ENCODE measurements around the gene E2F4.
A peak's percentile ranks its signal among the peaks of the same experiment; 100 is the strongest.

The E2F4 gene

GRCh38 chr16:67191995-67192681, at the start of gene E2F4:
Gene E2F4 (plus strand): TSS chr16:67192155. CDS start chr16:67192228, 73 bp downstream.
- peak; percentile 77 for DNase-seq (ENCODE audit: low read depth)
- H3K4me3 ChIP-seq (ENCODE audit: low read depth, low read length), result peak within 1 kb of the TSS; percentile 95
- no peak for TF ChIP-seq CTCF (IDR thresholded peaks at IDR 0.05; ENCODE audit: control insufficient read depth, extremely low read depth, insufficient read depth)

- H3K4me3 ChIP-seq (ENCODE audit: low read depth, low read length), result no peak overlapping the region
- no peak for TF ChIP-seq CTCF (IDR thresholded peaks at IDR 0.05; ENCODE audit: control insufficient read depth, extremely low read depth, insufficient read depth)
- DNase-seq (ENCODE audit: low read depth), result no peak
These were observed 49.6 kb upstream of the E2F4 start for GRCh38 chr16:67142342-67142741.

- no peak for TF ChIP-seq CTCF (IDR thresholded peaks at IDR 0.05; ENCODE audit: control insufficient read depth, extremely low read depth, insufficient read depth)
- DNase-seq (ENCODE audit: low read depth), result no peak
- no peak overlapping the region for H3K4me3 ChIP-seq (ENCODE audit: low read depth, low read length)
These were observed 47.0 kb upstream of the E2F4 start for GRCh38 chr16:67144943-67145342.

- no peak for TF ChIP-seq CTCF (IDR thresholded peaks at IDR 0.05; ENCODE audit: control insufficient read depth, extremely low read depth, insufficient read depth)
- no peak for DNase-seq (ENCODE audit: low read depth)
- H3K4me3 ChIP-seq (ENCODE audit: low read depth, low read length), result no peak overlapping the region
These were observed 46.2 kb upstream of the E2F4 start for GRCh38 chr16:67145746-67146145.

- H3K4me3 ChIP-seq (ENCODE audit: low read depth, low read length), result no peak overlapping the region
- TF ChIP-seq CTCF (IDR thresholded peaks at IDR 0.05; ENCODE audit: control insufficient read depth, extremely low read depth, insufficient read depth), result no peak
- DNase-seq (ENCODE audit: low read depth), result no peak
These were observed 45.2 kb upstream of the E2F4 start for GRCh38 chr16:67146523-67147357.

GRCh38 chr16:67147437-67148140, 44.4 kb upstream of the E2F4 start:
- no peak overlapping the region for H3K4me3 ChIP-seq (ENCODE audit: low read depth, low read length)
- no peak for TF ChIP-seq CTCF (IDR thresholded peaks at IDR 0.05; ENCODE audit: control insufficient read depth, extremely low read depth, insufficient read depth)
- DNase-seq (ENCODE audit: low read depth), result no peak

Data from LNCaP clone FGC (cell line).